Measurements from ENCODE around the gene SMCR8.
"Not testable (repeated sequence)": the region's sequence is repeated elsewhere in the genome, so short reads cannot be mapped to it uniquely, and the experiment has no call there.

SMCR8 gene

DNA sequence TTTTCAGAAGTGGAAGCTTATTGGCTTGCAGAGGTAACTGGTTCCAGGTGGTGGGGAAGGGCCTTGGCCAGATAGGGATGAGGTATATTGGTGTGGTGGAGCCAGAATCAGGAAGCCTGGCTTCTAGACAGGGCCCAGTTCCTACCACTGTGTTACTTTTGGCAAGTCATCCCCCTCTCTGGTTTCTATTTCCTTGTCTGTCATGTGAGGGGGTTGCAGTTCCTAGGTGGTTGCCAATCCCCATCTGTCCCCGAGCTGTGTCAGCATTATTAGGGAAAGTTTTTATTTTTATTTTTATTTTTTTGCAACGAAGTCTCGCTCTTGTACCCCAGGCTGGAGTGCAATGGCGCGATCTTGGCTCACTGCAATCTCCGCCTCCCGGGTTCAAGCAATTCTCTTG, 3.0 kb downstream of the SMCR8 start:
- no peak for DNase-seq

DNA sequence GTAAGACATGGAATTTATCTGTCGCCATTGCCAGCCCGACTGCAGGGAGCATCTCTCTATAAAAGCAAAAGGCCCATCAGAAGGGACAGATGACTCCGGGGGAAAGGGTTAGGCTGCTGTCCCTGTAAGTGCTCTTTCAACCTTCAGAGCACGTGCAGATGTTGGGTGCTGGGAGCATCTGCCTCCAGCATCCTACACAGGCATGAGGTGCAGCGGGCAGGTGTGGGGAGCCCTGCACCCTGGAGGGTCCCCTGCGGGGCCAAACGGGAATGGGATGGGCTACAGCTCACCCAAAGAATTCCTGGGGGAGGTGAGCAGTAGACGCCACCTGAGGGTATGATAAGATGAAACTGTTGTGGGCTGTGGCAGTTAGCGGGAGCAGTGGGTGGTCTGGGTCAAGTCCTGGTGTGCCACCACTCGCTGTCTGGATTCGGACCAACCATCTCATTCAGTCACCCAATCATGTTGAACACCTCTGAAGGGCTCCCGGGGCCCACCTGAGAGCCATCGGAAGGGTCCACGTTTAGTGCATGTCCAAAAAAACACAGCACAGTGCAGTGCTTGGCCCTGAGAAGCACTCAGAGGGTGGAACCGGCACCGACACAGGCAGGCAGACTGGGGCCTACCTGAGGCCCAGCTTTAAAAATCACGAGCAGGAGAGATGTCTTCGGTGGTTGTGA, 3.8 kb downstream of the SMCR8 start:
- no peak for DNase-seq

GRCh38 chr17:18319604-18320256, 4.6 kb downstream of the SMCR8 start:
- DNase-seq: peak; percentile 10

- DNase-seq: no peak
These were observed 5.2 kb downstream of the SMCR8 start for GRCh38 chr17:18320301-18320700.

DNA sequence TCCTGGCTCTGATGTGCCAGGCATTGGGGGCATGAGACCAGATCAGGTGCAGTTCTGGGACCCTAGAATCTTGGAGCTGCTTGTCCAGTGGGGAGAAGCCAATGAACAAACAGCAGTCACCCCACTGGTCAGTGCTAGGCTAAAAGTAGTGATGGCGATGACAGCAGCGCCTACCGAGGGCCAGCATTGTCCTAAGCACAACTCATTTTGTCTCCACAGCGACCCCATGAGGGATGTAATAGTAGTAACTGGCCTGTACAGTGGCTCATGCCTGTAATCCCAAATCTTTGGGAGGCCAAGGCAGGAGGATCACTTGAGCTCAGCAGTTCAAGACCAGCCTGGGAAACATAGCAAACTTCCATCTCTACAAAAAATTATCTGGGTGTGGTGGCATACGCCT, 6.2 kb downstream of the SMCR8 start:
- no peak for DNase-seq

DNA sequence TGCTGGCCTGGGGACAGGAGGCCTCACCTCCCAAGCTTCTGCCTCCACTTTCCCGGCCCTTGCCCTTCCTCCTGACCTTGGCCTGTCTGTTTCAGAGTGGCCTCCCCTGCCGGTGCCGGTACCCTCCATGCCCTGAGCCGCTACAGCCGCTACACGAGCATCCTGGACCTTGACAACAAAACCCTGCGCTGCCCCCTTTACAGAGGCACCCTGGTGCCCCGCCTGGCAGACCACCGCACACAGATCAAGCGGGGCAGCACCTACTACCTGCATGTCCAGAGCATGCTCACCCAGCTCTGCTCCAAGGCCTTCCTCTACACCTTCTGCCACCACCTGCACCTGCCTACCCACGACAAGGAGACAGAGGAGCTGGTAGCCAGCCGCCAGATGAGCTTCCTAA, 7.4 kb downstream of the SMCR8 start:
- no peak for DNase-seq

DNA sequence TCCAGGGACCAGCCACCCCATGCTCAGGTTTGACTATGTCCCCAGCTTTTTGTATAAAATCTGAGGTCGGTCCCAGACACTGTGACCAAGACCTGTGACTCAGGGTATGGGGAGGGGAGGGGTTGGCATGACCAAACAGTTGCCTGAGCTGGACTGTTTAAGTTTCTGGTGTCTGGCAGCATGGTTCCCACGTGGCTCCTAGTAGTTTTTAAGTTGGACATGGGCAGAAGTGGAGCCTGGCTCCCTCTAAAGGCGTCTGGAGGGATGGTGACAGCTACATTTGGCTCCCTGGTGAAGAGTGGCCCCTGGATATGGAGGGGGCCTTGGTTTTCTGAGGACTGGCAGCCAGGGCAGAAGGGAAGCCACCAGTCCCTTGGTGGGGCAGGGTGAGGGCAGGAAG, 7.9 kb downstream of the SMCR8 start:
- no peak for DNase-seq

DNA sequence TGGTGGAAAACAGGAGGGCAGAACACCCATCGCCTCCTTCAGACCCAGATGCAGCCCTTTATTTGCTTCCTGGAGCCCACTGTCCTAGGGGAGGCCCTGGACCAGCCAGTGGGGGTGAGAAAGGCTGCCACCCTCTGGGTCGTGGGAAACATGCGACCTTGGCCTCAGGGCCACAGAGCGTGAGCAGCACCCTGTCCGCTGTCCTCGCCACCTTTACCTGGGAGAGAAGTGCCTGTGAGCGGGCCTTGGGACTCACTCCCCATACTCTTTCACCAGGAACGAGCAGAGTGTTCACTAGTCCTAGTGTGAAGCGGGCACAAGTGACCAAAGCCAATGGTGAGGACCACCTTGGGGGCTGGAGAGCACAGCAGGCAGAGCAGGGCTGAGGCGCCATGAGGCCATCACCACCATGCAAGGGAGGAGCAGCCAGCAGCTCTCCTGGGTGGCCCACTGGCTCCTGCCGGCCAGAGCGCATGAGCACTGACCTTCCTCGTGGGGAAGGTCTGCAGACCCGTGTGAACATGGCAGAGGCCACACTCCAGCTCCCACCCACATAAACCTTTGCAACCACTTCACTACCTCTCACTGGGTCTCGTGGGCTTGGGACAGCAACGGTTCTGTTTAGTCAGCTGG, 8.5 kb downstream of the SMCR8 start:
- DNase-seq: no peak

DNA sequence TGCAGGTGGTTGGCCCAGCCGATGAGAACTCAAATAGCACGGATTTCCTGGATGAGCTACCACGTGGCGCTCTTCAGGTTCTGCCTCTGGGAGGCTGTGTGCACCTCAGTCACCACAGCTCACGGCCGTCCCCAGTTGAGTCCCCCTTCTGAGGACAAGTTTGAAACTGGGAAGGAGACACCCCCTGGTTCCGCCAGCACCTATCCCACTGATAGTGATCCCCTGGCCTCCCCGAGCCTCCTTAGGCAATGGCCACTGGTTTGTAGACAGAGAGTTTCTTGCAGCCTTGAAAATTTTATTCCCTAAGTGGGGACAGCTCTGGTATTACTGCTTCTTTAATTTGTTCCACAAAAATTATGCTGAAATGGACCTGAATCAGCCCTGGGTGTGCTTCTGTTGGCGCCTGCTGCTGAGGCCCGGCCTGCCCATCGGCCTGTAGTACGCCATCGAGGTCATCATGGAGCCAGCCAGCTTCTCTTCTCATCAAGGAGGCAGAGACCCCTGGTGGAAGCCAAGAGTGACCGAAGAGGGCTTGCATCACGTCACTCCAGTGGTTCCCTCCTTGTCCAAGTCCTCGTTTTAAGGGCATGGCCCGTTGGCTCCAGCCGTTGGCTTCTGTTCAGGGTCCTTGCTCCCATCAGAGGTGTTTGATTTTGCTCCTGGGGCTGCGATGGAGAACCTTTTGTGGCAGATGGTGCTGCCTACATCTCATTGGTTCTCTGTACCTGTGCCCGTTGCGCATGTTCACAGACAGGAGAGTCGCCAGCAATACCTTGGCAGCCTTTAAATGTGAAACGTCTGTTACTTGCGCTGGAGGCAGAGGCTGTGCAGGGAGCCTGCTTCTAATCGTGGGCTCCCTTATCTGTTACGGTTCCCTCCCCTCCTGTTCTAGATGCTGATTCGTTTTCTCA, 9.3 kb downstream of the SMCR8 start:
- DNase-seq: no peak

- no peak for DNase-seq
These were observed 10.9 kb downstream of the SMCR8 start for GRCh38 chr17:18326039-18326438.

DNA sequence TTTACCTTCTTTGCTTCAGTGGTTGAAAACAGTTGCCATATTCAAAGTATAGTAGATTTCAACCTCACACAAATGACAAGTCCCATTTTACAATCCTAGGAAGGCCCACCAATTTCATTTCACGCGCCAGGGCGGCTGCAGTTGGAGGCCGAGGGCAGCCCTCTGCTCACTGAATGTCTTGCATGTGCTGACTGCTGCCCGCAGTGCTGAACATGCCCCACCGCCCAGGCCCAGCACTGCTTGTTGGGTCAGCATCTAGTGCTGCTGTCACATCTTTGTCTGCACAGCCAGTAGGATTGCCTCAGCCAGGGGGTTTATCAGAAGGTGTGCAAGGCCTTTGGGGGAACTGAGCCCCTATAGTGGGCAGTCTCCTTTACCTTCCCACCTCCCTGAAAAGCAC, 11.5 kb downstream of the SMCR8 start:
- no peak for DNase-seq

DNA sequence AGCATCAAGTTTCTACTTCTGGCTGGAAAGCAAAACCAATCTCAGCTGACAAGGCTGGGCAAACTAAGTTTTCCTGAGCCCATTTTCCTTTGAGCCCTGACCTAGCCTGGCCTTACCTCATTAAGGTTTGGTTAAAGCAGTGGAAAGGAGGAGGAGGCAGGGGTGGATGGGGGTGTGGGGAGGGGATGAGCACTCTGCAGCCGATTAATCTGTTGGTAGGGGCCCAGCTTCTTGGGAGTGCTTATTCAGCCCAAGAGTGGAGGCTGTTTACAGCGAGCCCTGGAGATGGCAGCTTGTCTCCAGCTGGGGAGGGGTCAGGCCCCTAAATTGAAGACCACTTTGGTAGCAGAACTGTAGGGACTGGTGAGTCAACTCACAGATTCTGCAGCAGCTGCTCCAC, 12.0 kb downstream of the SMCR8 start:
- no peak for DNase-seq

GRCh38 chr17:18327556-18327955, 12.5 kb downstream of the SMCR8 start:
- DNase-seq: no peak

DNA sequence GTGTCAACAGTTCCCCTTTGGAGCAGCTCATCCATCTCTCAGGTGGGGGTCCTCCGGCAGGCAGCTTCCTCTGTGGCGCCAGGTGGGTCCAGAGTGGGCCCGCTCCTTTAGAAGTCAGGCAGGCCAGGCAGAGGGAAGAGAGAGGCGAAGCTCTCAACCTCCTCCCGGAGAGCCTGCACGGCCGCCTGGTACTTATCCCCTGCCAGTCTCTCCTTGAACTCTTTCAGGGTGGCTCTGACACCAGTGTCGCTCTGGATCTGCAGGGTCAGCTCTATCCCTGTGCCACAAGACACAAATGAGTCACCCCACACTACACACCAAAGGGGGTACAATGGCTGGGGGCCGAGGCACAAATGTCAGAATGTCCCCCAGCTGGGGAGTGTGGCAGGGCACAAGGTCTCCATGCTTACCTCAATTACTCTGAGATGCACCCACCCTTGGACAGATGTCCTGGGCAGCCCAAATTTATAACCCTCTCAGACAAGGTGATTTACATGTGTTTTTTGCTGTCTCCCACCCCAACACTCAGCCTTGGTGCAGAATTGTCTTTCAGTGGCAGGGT, 13.6 kb downstream of the SMCR8 start:
- no peak for DNase-seq

- DNase-seq: no peak
These were observed 16.8 kb downstream of the SMCR8 start for GRCh38 chr17:18331879-18332278.

- no peak for DNase-seq
These were observed 17.9 kb downstream of the SMCR8 start for GRCh38 chr17:18332909-18333489.

GRCh38 chr17:18338158-18338557, 23.1 kb downstream of the SMCR8 start:
- DNase-seq: not testable (repeated sequence)

GRCh38 chr17:18339933-18340332, 24.8 kb downstream of the SMCR8 start:
- no peak for DNase-seq

GRCh38 chr17:18344021-18344420, 28.9 kb downstream of the SMCR8 start:
- no peak for DNase-seq

- no peak for DNase-seq
These were observed 38.4 kb downstream of the SMCR8 start for GRCh38 chr17:18353541-18353940.

DNA sequence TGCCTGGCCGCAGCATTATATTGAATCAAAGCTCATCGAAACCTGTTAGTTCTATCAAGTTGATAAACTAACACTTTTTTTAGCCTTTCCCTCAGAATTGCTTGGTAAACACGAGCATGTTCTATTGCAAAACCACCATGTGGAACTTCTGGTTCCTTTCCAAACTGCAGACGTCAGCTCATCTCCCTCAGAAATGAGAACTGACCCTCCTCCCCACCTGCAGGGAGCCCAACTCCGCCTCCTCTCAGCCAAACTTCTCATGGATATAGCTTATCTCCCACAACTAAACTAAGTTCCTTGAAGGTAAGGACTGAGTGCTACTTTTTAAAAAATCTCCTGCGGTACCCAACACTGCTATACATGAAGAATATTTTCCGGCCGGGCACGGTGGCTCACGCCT, 41.5 kb downstream of the SMCR8 start:
- no peak for DNase-seq

DNA sequence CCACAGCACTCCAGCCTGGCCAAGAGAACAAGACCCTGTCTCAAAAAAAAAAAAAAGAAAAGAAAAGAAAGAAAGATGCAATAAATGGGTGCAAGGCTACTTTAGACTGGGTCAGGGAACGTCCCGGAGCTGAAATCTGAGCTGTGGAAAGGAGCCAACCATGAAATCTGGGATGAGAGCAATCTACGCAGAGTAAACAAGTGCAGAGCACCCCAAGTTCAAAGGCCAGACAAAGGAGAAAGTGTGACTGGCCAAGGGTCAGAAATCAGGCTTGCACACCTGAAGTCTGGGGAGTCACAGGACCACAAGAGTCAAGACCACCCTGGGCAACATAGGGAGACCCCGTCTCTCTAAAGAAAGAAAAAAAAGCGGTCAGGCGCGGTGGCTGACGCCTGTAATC, 45.4 kb downstream of the SMCR8 start:
- DNase-seq: no peak
